ENCODE data around the gene TMEM168. TPM values are rescaled to one million over a fixed set of nuclear protein-coding genes. Genes with fewer than 3 reads are reported as not detected.

The TMEM168 gene
- total RNA-seq, 2 experiments from 2014 or later = 18.6 to 20.4 TPM

DNA sequence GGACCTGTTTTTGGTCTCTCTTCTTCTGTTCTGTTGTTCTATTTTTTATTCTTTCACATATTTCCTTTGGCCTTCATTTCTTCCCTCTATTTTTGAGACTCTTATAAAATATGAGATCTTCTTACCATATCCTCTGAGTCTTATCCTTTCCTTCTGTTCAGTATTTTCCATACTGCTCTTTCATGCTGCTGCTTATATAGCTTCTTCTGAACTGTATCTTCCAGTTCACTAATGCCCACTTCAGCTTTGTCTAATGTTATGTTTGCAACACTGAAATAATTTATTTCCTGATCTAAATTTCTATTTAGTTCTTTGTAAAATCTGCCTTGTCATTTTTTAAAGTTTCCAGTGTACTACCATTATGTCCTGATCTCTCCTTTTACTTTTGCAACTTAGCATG lies 12.8 kb downstream of the TMEM168 start:
- CTCF ChIA-PET = no interaction called here
- no peak overlapping the region for H3K4me3 Mint-ChIP-seq
- H3K27ac Mint-ChIP-seq = no peak overlapping the region
- intact Hi-C loops (cut with micrococcal nuclease) = loop anchor here (5.0 kb wide), 1 partner anchor 510 kb away; no protein-coding TSS in a partner anchor
- DNase-seq = no peak
- H3K36me3 Mint-ChIP-seq (ENCODE audit: low read depth) = peaks cover 18% of the 10 kb centered on the region
- no peaks in the 10 kb centered on the region for H3K9me3 Mint-ChIP-seq
- H3K27me3 Mint-ChIP-seq (ENCODE audit: low read depth) = no peaks in the 10 kb centered on the region
- peaks cover 10% of the 10 kb centered on the region for H3K4me1 Mint-ChIP-seq (ENCODE audit: low read depth)

DNA sequence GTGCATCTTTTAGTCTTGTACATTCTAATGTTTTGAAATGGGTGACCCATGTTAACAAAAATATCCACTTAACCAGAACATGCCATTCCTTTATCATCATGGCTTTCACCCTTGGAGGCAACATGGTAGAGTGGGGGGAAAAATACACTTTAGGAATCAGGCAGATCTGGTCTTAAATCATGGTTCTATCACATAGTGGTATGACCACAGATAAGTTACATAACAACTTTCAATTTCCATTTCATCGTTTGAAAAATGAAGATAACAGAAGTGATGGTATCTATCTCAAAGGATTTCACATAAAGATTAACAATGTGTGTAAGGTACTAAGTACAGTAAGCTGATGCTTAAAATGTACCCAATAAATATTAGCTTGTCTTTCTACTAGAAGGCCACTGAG lies 19.0 kb downstream of the TMEM168 start:
- CTCF ChIA-PET = no interaction called here
- H3K27ac Mint-ChIP-seq = no peak overlapping the region
- intact Hi-C loops (cut with micrococcal nuclease) = no loop called here
- H3K27me3 Mint-ChIP-seq (ENCODE audit: low read depth) = no peaks in the 10 kb centered on the region
- DNase-seq = no peak
- H3K4me3 Mint-ChIP-seq = no peak overlapping the region
- peaks cover 10% of the 10 kb centered on the region for H3K36me3 Mint-ChIP-seq (ENCODE audit: low read depth)
- peaks cover 1% of the 10 kb centered on the region for H3K4me1 Mint-ChIP-seq (ENCODE audit: low read depth)
- H3K9me3 Mint-ChIP-seq = no peaks in the 10 kb centered on the region

DNA sequence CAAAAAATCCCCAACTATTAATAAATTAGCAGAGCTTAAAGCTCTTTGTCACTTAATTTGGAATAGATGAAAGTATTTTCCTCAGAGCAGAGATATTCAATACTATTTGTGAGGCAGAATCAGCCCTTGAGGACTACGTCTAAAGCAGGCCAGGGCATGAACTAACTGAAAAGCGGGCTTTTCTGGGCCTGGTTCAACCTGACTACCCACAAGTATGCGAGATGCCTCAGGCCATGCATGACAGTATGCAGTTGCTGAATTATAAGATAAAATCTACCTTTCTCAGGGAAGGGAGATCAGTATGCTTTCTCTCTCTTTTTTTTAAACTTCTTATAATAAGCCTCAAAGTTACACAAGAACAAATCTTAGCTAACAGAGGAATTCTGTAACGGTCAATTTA lies 20.1 kb downstream of the TMEM168 start:
- H3K4me3 Mint-ChIP-seq = no peak overlapping the region
- peaks cover 10% of the 10 kb centered on the region for H3K36me3 Mint-ChIP-seq (ENCODE audit: low read depth)
- CTCF ChIA-PET = interaction anchor here (0.7 kb wide), 1 partner anchor 167 kb away, joined by 4 read pairs; no protein-coding TSS in a partner anchor

DNA sequence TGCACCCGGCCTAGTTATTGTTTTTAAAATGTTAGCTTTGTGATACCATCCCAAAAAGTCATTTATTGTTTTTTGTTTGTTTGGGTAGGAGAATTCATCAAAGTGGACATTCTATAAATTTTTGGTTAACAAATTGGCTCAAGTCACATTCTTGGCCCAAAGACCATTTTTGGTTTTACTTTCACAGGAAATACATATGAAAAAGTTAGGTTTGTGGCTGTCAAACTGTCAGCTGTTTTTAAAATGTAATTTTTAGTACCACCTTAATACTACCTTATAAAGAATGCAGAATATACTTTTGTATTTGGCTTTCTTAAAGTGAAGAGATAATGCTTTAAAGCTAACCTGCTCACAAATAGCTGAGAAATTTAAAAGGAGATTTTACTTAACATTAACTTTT lies 25.1 kb downstream of the TMEM168 start:
- H3K27me3 Mint-ChIP-seq (ENCODE audit: low read depth) = no peaks in the 10 kb centered on the region
- peaks cover 4% of the 10 kb centered on the region for H3K4me1 Mint-ChIP-seq (ENCODE audit: low read depth)
- H3K27ac Mint-ChIP-seq = no peak overlapping the region
- no peak for DNase-seq
- H3K9me3 Mint-ChIP-seq = no peaks in the 10 kb centered on the region
- peaks cover 13% of the 10 kb centered on the region for H3K36me3 Mint-ChIP-seq (ENCODE audit: low read depth)
- intact Hi-C loops (cut with micrococcal nuclease) = no loop called here
- H3K4me3 Mint-ChIP-seq = no peak overlapping the region
- CTCF ChIA-PET = no interaction called here

More for the DNA sequence above, 20.1 kb downstream of the TMEM168 start:
- no peak for DNase-seq
- H3K27ac Mint-ChIP-seq = no peak overlapping the region
- peaks cover 4% of the 10 kb centered on the region for H3K4me1 Mint-ChIP-seq (ENCODE audit: low read depth)
- H3K9me3 Mint-ChIP-seq = no peaks in the 10 kb centered on the region
- intact Hi-C loops (cut with micrococcal nuclease) = no loop called here
- no peaks in the 10 kb centered on the region for H3K27me3 Mint-ChIP-seq (ENCODE audit: low read depth)

DNA sequence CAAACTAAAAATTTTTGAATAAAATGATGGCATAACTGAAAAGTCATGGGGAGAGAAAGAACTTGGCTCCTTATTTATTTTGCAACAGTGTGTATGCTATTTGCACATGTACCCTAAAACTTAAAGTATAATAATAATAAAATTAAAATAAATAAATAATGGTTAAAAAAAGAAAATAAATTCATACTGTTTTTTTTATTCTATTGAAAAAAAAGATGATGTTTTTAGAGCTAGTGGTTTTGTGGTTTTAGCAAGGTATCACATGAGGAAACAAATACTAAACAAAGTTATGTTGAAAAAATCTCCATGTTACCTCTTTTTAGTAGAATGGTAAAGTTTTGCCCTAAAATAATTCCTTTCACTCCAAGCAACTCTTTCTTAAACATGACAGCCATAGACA lies 26.2 kb downstream of the TMEM168 start:
- Mint-ChIP-seq H3K27ac (no peak overlapping the region), H3K27me3 (ENCODE audit: low read depth) (no peaks in the 10 kb centered on the region), H3K9me3 (no peaks in the 10 kb centered on the region), H3K4me1 (ENCODE audit: low read depth) (peaks cover 4% of the 10 kb centered on the region), H3K4me3 (no peak overlapping the region), H3K36me3 (ENCODE audit: low read depth) (peaks cover 11% of the 10 kb centered on the region)
- intact Hi-C loops (cut with micrococcal nuclease) = no loop called here
- no peak for DNase-seq
- CTCF ChIA-PET = no interaction called here

DNA sequence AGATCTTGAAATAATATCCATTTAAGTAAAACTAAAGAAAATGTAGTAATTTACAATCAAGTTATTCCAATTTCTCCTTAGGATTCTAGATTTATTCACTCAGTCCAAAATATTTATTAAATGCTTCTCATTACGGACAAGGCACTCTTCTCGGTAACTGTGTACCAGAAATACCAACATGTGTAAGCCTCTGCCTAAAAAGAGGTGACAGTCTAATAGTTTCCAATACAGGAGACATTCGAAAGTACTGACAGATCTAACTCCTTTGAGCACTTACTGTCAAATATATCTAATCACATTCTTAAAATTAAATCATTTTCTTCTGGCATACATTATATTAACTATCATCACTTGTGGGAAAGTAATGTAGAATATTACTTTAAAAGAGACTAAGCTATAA lies 26.9 kb downstream of the TMEM168 start:
- DNase-seq = no peak
- Mint-ChIP-seq H3K36me3 (ENCODE audit: low read depth) (peaks cover 10% of the 10 kb centered on the region), H3K4me1 (ENCODE audit: low read depth) (peaks cover 4% of the 10 kb centered on the region), H3K4me3 (no peak overlapping the region), H3K9me3 (no peaks in the 10 kb centered on the region), H3K27ac (no peak overlapping the region), H3K27me3 (ENCODE audit: low read depth) (no peaks in the 10 kb centered on the region)
- intact Hi-C loops (cut with micrococcal nuclease) = no loop called here
- CTCF ChIA-PET = no interaction called here

DNA sequence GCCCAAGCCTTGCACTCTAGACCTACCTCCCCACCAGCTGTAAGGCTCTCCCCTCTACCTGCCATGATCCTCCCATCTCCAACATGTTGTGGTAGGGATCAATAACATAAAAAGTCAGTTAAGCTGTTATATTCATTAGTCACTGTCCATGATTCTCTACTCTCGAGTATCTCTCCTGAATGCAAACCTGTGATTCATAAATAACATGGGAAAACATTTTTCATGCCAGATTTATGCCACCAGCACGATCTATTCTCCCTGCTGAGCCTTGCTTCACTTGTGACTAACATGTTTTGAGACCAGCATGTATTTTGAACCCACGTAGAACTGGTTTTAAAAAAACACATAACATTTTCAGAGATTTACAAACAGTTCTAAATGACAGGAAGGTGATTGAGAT lies 30.3 kb downstream of the TMEM168 start:
- CTCF ChIA-PET = no interaction called here
- Mint-ChIP-seq H3K36me3 (ENCODE audit: low read depth) (peaks cover 3% of the 10 kb centered on the region), H3K27me3 (ENCODE audit: low read depth) (no peaks in the 10 kb centered on the region), H3K4me3 (no peak overlapping the region), H3K9me3 (peaks cover 3% of the 10 kb centered on the region), H3K4me1 (ENCODE audit: low read depth) (no peaks in the 10 kb centered on the region), H3K27ac (no peak overlapping the region)
- no peak for DNase-seq
- intact Hi-C loops (cut with micrococcal nuclease) = no loop called here

DNA sequence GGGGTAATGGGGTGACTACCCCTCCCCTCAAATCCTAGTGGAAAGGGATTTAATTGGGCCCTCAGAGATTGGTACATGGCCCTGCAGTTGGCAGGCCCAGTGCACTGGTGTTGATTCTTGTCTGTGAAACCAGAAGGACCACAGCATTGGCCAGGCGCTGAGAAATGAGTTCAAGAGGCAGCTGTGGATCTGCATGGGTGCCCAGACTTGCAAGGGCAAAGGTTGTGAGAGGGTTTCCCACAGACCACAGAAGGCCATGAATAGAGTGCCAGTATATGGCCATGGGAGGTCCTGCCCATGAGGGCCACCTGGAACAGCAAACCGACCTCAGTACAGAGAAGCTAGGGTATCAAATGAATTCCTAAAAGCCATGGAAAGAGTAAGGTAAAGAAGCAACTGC lies 32.9 kb downstream of the TMEM168 start:
- intact Hi-C loops (cut with micrococcal nuclease) = no loop called here
- Mint-ChIP-seq H3K9me3 (peaks cover 3% of the 10 kb centered on the region), H3K27ac (no peak overlapping the region), H3K4me3 (no peak overlapping the region), H3K36me3 (ENCODE audit: low read depth) (peaks cover 3% of the 10 kb centered on the region), H3K27me3 (ENCODE audit: low read depth) (no peaks in the 10 kb centered on the region), H3K4me1 (ENCODE audit: low read depth) (no peaks in the 10 kb centered on the region)
- no peak for DNase-seq
- CTCF ChIA-PET = no interaction called here

DNA sequence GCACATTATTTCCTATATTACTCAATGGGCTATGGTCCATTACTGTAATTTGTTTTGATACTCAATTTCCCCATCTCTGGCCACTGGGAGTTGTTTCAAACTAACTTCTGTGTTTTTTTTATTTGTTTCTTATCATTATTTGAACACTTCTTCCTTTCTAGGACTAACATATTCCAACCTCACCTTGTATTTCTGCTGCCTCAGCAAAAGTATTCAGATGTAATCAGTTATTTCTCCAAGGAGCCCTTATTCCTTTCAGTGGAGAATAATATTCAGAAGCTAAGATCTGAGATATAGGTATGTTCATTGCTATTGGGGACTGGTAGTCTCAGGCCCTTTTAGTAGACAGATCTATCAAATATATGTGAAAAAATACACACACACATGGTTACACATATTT lies 36.9 kb downstream of the TMEM168 start:
- Mint-ChIP-seq H3K27ac (no peak overlapping the region), H3K36me3 (ENCODE audit: low read depth) (no peaks in the 10 kb centered on the region), H3K9me3 (peaks cover 3% of the 10 kb centered on the region), H3K4me3 (no peak overlapping the region), H3K27me3 (ENCODE audit: low read depth) (no peaks in the 10 kb centered on the region), H3K4me1 (ENCODE audit: low read depth) (peaks cover 4% of the 10 kb centered on the region)
- DNase-seq = no peak
- intact Hi-C loops (cut with micrococcal nuclease) = no loop called here
- CTCF ChIA-PET = no interaction called here

DNA sequence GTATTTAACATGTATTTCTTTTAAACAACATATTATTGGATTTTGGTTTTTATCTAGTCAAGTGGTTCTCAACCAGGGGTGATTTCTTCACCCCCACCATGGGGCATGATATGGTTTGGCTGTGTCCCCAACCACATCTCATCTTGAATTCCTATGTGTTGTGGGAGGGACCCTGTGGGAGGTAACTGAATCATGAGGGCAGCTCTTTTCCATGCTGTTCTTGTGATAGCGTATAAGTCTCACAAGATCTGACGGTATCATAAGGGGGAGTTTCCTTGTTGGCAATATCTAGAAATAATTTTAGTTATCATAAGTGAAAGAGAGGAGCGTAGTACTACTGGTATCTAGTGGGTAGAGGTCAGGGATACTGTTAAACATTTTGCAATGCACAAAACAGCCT lies 37.6 kb downstream of the TMEM168 start:
- CTCF ChIA-PET = no interaction called here
- Mint-ChIP-seq H3K4me3 (no peak overlapping the region), H3K27ac (no peak overlapping the region), H3K27me3 (ENCODE audit: low read depth) (no peaks in the 10 kb centered on the region), H3K9me3 (peaks cover 3% of the 10 kb centered on the region), H3K4me1 (ENCODE audit: low read depth) (peaks cover 4% of the 10 kb centered on the region), H3K36me3 (ENCODE audit: low read depth) (no peaks in the 10 kb centered on the region)
- intact Hi-C loops (cut with micrococcal nuclease) = no loop called here
- no peak for DNase-seq

DNA sequence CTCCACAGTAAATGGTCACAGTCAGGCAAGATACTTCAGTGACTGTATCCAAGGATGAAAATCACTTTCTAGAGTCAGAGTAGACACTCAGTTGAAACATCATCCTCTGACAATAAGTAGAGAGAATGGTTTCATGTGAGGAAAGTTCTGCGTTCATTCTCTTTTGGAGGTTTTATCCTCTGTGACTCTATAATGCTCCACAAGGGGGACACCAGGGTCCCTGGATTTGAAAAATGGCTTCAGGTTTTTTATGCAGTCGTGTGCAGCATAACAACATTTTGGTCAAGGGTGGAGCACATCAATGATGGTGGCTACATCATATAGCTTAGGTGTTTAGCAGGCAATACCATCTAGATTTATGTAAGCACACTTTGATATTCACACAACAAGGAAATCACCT lies 40.4 kb downstream of the TMEM168 start:
- intact Hi-C loops (cut with micrococcal nuclease) = no loop called here
- H3K9me3 Mint-ChIP-seq = no peaks in the 10 kb centered on the region

DNA sequence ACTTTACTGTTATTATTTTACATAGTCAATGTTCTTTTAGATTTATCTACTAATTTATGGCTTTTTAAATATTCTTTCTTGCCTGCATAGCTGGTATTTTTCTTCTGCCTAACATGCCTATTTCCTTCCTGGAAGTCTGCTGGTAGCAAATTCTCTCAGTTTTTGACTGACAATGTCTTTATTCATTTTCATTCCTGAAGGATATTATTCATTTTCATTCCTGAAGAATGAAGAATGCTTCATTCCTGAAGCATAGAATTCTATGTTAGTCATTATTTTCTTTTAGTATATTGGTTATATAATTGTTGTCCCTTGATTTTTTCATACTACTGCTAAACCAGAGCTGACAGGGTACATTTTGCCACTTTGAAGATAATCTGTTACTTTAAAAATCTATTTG lies 41.8 kb downstream of the TMEM168 start:
- H3K27ac Mint-ChIP-seq = no peak overlapping the region
- DNase-seq = no peak
- CTCF ChIA-PET = no interaction called here
- peaks cover 4% of the 10 kb centered on the region for H3K4me1 Mint-ChIP-seq (ENCODE audit: low read depth)
- H3K36me3 Mint-ChIP-seq (ENCODE audit: low read depth) = no peaks in the 10 kb centered on the region
- no peak overlapping the region for H3K4me3 Mint-ChIP-seq
- no peaks in the 10 kb centered on the region for H3K9me3 Mint-ChIP-seq
- intact Hi-C loops (cut with micrococcal nuclease) = no loop called here
- no peaks in the 10 kb centered on the region for H3K27me3 Mint-ChIP-seq (ENCODE audit: low read depth)

More for the DNA sequence above, 40.4 kb downstream of the TMEM168 start:
- no peak for DNase-seq
- H3K4me3 Mint-ChIP-seq = no peak overlapping the region
- H3K36me3 Mint-ChIP-seq (ENCODE audit: low read depth) = no peaks in the 10 kb centered on the region
- H3K27ac Mint-ChIP-seq = no peak overlapping the region
- H3K27me3 Mint-ChIP-seq (ENCODE audit: low read depth) = no peaks in the 10 kb centered on the region
- CTCF ChIA-PET = no interaction called here
- H3K4me1 Mint-ChIP-seq (ENCODE audit: low read depth) = peaks cover 4% of the 10 kb centered on the region

DNA sequence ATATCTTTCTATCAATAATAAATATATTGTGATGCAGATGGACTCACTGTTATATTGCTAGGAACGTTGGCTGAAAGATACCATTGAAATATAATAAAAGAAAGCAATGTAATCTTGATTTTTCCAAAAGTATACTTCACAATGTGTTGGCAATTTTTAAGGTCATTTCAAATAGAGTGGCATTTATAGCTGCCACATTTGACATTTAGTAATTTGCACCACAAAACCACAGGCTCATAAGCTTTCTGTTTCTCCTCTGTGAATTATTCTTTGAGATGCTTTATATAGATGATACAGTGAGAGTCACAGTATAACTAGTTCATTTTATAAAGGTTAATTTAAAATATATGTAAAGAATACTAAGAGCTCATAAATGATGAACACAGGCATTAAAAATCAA lies 44.6 kb downstream of the TMEM168 start:
- intact Hi-C loops (cut with micrococcal nuclease) = no loop called here
- Mint-ChIP-seq H3K27ac (no peak overlapping the region), H3K4me1 (ENCODE audit: low read depth) (peaks cover under 1% of the 10 kb centered on the region), H3K9me3 (no peaks in the 10 kb centered on the region), H3K4me3 (no peak overlapping the region), H3K27me3 (ENCODE audit: low read depth) (no peaks in the 10 kb centered on the region), H3K36me3 (ENCODE audit: low read depth) (no peaks in the 10 kb centered on the region)
- DNase-seq = no peak
- CTCF ChIA-PET = no interaction called here

DNA sequence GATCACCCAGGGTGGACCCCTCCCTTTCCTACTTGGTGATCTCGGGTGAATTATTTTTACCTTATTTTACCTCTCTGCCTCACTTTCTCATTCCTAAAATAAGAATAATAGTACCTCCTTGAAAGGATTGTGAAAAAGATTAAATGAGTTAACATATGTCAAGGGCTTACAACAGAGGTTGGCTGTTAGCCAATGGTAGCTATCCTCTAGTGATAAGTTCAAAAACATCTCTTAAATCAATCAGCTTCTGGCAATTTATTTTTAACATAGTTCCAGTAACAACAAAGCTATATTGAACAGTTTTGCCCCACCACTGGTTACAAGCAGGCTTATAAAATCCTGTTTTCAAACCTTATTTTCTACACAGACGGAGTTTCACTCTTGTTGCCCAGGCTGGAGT lies 45.4 kb downstream of the TMEM168 start:
- no peaks in the 10 kb centered on the region for H3K9me3 Mint-ChIP-seq
- no peak overlapping the region for H3K4me3 Mint-ChIP-seq
- no peak overlapping the region for H3K27ac Mint-ChIP-seq
- DNase-seq = no peak
- H3K36me3 Mint-ChIP-seq (ENCODE audit: low read depth) = no peaks in the 10 kb centered on the region
- H3K27me3 Mint-ChIP-seq (ENCODE audit: low read depth) = no peaks in the 10 kb centered on the region
- no peaks in the 10 kb centered on the region for H3K4me1 Mint-ChIP-seq (ENCODE audit: low read depth)
- intact Hi-C loops (cut with micrococcal nuclease) = no loop called here
- CTCF ChIA-PET = interaction anchor here (0.8 kb wide), 1 partner anchor 125 kb away, joined by 3 read pairs; no protein-coding TSS in a partner anchor
